Neutrophil (primary cell): ENCODE data around the gene CAPN10.

Source experiments
- H3K27ac ChIP-seq: fragments of 200-600 bp; sonication (generic); 2 replicates; pipeline ENCODE4 v1.5.1; 2016; ENCODE audit warnings: mild to moderate bottlenecking, moderate library complexity
- H3K27me3 ChIP-seq: fragments of 200-600 bp; sonication (generic); 2 replicates; pipeline ENCODE4 v1.6.0; 2016; ENCODE audit warnings: mild to moderate bottlenecking
- H3K36me3 ChIP-seq: fragments of 200-600 bp; sonication (generic); 2 replicates; pipeline ENCODE4 v1.5.1; 2017
- H3K4me1 ChIP-seq, 2 experiments: fragments of 200-600 bp in 1 of 2; sonication (generic) in 1 of 2; 1 replicate in 1 of 2; 2 replicates in 1 of 2; pipeline versions ENCODE4 v1.5.1 to v1.6.1; 2013 to 2016; ENCODE audit warnings: low read depth in 1 of 2, low read length in 1 of 2, mild to moderate bottlenecking in 1 of 2, moderate library complexity in 1 of 2; ENCODE audit not compliant: control insufficient read depth in 1 of 2, insufficient read depth in 1 of 2
- H3K4me3 ChIP-seq, 2 experiments: fragments of 200-600 bp in 1 of 2; sonication (generic) in 1 of 2; 1 replicate in 1 of 2; 2 replicates in 1 of 2; pipeline ENCODE4 v1.5.1; 2013 to 2016; ENCODE audit warnings: low read depth in 1 of 2, low read length in 1 of 2, mild to moderate bottlenecking in 1 of 2, moderate library complexity in 1 of 2
- H3K9me3 ChIP-seq: fragments of 200-600 bp; sonication (generic); 2 replicates; pipeline ENCODE4 v1.5.1; 2016
- TF ChIP-seq, protein P1 (sequence below): fragments of 200-600 bp; sonication (generic); IDR thresholded peaks from 2 replicates; pipeline ENCODE4 v1.5.1; 2016; ENCODE audit warnings: antibody characterized with exemption

Gene CAPN10

DNA sequence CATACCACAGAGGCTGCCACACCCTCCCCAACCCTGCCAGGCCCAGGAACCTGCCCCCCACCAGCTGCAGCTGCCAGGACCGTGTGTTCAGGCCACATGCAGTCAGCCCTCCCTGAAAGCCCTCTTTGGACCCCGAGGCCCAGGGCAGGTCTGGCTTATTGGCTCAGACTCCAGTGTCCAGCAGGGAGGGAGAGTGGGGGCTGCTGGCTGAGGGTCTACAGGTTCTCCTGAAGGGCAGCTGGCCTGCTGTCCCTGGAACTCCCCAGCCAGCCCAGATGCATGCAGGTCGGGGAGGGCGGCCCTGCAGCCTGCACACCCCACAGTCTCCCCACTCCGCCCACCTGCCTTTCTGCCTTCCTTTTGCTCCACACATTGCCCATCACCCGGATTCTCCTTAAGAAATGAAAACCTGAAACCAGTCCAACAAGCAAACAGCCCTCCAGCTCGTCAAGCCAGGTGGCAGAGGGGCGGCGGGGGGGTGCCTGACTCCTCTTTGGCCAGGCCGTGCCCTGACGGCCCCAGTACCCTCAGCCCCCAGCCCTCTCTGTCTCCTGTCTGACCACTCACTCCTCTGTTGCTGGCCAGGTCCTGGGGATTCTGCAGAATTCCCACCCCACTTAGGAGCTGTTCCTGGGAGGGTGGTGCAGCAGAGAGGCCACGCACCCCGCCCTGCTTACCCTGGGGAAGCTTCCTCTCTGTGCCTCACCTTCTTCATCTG is 56.7 kb downstream of the CAPN10 start:
- H3K4me1 ChIP-seq = peaks cover 0 to 4% of the 10 kb centered on the region in 2 experiments
- H3K36me3 ChIP-seq = no peaks in the 10 kb centered on the region
- H3K27me3 ChIP-seq = peaks cover 17% of the 10 kb centered on the region
- no peak overlapping the region for H3K27ac ChIP-seq
- TF ChIP-seq, protein P1, sequence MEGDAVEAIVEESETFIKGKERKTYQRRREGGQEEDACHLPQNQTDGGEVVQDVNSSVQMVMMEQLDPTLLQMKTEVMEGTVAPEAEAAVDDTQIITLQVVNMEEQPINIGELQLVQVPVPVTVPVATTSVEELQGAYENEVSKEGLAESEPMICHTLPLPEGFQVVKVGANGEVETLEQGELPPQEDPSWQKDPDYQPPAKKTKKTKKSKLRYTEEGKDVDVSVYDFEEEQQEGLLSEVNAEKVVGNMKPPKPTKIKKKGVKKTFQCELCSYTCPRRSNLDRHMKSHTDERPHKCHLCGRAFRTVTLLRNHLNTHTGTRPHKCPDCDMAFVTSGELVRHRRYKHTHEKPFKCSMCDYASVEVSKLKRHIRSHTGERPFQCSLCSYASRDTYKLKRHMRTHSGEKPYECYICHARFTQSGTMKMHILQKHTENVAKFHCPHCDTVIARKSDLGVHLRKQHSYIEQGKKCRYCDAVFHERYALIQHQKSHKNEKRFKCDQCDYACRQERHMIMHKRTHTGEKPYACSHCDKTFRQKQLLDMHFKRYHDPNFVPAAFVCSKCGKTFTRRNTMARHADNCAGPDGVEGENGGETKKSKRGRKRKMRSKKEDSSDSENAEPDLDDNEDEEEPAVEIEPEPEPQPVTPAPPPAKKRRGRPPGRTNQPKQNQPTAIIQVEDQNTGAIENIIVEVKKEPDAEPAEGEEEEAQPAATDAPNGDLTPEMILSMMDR = no peak
- no peak overlapping the region for H3K4me3 ChIP-seq
- no peaks in the 10 kb centered on the region for H3K9me3 ChIP-seq

DNA sequence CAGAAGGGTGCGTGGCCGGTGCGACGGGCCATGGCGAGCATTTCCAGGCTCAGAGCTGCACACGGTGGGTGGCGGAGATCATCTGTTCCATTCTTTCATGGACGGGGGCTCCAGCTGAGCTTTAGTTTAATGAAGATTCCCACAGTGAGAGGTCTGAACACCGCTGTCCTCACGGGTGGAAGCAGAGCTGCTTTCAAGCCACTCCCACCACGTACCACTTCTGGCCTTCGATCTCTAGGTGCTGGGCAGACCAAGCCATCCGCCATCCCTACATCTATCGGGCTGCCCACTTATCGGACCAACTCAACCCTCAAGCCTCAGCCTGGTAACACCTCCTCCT is 57.2 kb downstream of the CAPN10 start:
- H3K27me3 ChIP-seq = peaks cover 22% of the 10 kb centered on the region
- no peak overlapping the region for H3K27ac ChIP-seq
- H3K4me1 ChIP-seq = peaks cover 0 to 4% of the 10 kb centered on the region in 2 experiments
- no peaks in the 10 kb centered on the region for H3K9me3 ChIP-seq
- H3K4me3 ChIP-seq = no peak overlapping the region
- TF ChIP-seq, protein P1 = no peak
- no peaks in the 10 kb centered on the region for H3K36me3 ChIP-seq

DNA sequence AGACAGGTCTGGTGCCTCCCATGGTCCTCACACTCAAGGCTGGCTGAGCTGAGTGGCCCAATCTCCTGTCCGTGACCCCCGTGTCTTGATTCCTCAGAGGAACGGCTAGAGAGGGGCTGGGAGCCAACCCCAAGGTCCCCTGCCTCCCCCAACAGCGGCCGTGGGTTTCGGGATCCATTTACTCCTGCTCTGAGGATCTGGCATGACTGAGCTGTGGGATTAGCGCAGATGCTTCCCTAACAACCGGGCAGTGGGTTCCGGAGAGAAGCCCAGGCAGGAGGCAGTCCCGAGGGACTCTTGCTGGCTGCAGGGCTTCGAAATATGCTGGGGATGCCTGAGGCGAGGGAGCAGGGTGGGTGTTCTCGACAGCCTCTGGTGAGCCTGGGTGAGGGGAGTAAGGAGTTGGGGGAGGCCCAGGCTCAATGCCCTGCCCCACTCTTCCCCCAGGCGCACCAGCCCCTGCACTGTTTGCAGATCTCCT is 57.7 kb downstream of the CAPN10 start:
- TF ChIP-seq, protein P1 = no peak
- H3K27ac ChIP-seq = no peak overlapping the region

DNA sequence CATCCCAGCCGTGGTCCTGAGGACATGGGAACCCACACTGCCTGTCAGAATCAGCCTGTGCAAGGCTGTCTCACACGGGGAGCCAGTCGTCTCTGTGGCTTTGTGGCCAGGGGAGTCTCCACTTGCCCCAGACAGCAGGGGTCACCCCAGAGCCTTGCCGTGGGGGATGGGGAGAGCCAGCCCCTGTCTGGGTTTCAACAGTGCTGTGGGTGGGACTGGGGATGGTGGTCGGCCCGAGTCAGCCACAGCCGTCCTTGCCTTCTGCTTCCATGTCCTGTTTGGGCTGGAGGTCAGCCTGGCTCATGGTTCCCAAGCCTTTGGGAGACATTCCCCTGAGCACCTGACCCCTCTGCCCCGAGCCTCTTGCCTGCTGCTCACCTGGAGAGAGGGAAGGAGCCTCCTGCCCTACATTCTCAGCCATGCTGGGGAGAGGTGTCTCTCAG is 58.3 kb downstream of the CAPN10 start:
- Histone ChIP-seq H3K27me3 (peaks cover 32% of the 10 kb centered on the region), H3K4me3 (no peak overlapping the region), H3K36me3 (no peaks in the 10 kb centered on the region), H3K4me1 (peaks cover 0 to 4% of the 10 kb centered on the region in 2 experiments), H3K27ac (no peak overlapping the region), H3K9me3 (no peaks in the 10 kb centered on the region)
- TF ChIP-seq, protein P1 = no peak

More for the DNA sequence above, 57.7 kb downstream of the CAPN10 start:
- Histone ChIP-seq H3K36me3 (no peaks in the 10 kb centered on the region), H3K9me3 (no peaks in the 10 kb centered on the region), H3K4me1 (peaks cover 0 to 4% of the 10 kb centered on the region in 2 experiments), H3K4me3 (no peak overlapping the region), H3K27me3 (peaks cover 27% of the 10 kb centered on the region)

DNA sequence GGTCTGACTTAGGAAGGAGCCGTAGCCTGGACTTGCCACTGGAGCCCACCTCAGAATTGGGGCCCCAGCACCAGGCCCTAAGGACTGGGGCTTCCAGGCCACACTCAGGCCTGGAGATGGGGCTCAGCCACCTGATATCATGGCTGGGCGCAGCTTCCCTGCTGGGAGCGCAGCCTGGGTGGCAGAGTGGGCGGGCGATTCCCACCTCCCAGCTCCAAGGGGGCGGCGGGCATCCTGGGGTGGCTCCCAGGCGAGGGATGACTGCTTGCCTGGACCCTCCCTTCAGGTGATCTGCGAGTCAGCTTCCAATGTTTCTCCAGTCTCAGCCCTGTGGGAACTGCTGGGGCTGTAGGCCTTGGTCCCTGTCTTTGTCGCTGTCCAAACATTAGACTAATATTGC is 58.8 kb downstream of the CAPN10 start:
- H3K36me3 ChIP-seq = no peaks in the 10 kb centered on the region
- no peaks in the 10 kb centered on the region for H3K9me3 ChIP-seq
- TF ChIP-seq, protein P1 = no peak
- peaks cover 0 to 4% of the 10 kb centered on the region in 2 experiments for H3K4me1 ChIP-seq
- H3K27ac ChIP-seq = no peak overlapping the region
- H3K4me3 ChIP-seq = no peak overlapping the region
- peaks cover 37% of the 10 kb centered on the region for H3K27me3 ChIP-seq
